DND-41 (cell line): ENCODE measurements around the gene AREL1.

Experiments
- ATAC-seq: fragments of 200-7000 bp; cut with Tn5 transposase; 3 replicates; pipeline ENCODE4 v1.9.1; 2021; ENCODE audit warnings: low read depth; ENCODE audit not compliant: insufficient read depth
- DNase-seq: peaks from one replicate; pipeline ENCODE4 v3.0.0-alpha.2; 2020
- H2AFZ ChIP-seq: 2 replicates; pipeline ENCODE4 v1.6.0; 2012; ENCODE audit warnings: low read depth, low read length
- H3K27ac ChIP-seq: 2 replicates; pipeline ENCODE4 v1.5.1; 2012; ENCODE audit warnings: low read length, inconsistent platforms
- H3K27me3 ChIP-seq: fragments of 200-600 bp; sonication (generic); 2 replicates; pipeline ENCODE4 v1.6.0; 2012; ENCODE audit warnings: low read length, mild to moderate bottlenecking, inconsistent platforms; ENCODE audit not compliant: insufficient read depth, poor library complexity
- H3K36me3 ChIP-seq: 2 replicates; pipeline ENCODE4 v1.5.1; 2012; ENCODE audit warnings: low read length, inconsistent platforms; ENCODE audit not compliant: insufficient read depth
- H3K4me1 ChIP-seq: 2 replicates; pipeline ENCODE4 v1.5.1; 2012; ENCODE audit warnings: mild to moderate bottlenecking, low read length; ENCODE audit not compliant: insufficient read depth
- H3K4me2 ChIP-seq: 2 replicates; pipeline ENCODE4 v1.6.0; 2012; ENCODE audit warnings: mild to moderate bottlenecking, moderate library complexity, low read length, inconsistent platforms; ENCODE audit not compliant: insufficient read depth
- H3K4me3 ChIP-seq, 2 experiments: fragments of 200-600 bp in 1 of 2; shearing (Covaris generic) in 1 of 2; 2 replicates each; pipeline ENCODE4 v1.5.1; 2012 to 2016; ENCODE audit warnings: inconsistent platforms in 2 of 2, low read length in 2 of 2, mild to moderate bottlenecking in 2 of 2, low read depth in 1 of 2, moderate library complexity in 1 of 2
- H3K79me2 ChIP-seq: 2 replicates; pipeline ENCODE4 v1.6.0; 2012; ENCODE audit warnings: low read length, inconsistent platforms; ENCODE audit not compliant: insufficient read depth
- H3K9ac ChIP-seq: 2 replicates; pipeline ENCODE4 v1.6.0; 2012; ENCODE audit warnings: low read depth, mild to moderate bottlenecking, inconsistent platforms, low read length, moderate library complexity
- H3K9me3 ChIP-seq: 2 replicates; pipeline ENCODE4 v1.5.1; 2012; ENCODE audit warnings: low read length, moderate library complexity, mild to moderate bottlenecking, inconsistent platforms; ENCODE audit not compliant: insufficient read depth, severe bottlenecking
- H4K20me1 ChIP-seq: 2 replicates; pipeline ENCODE4 v1.6.0; 2012; ENCODE audit warnings: low read length; ENCODE audit not compliant: insufficient read depth
- EZH2 ChIP-seq: IDR thresholded peaks from 3 replicates; pipeline ENCODE4 v1.6.1; 2012; ENCODE audit warnings: borderline replicate concordance, low read depth, mild to moderate bottlenecking, moderate library complexity, low read length, inconsistent platforms; ENCODE audit not compliant: severe bottlenecking
- TF ChIP-seq, protein P1 (sequence below): IDR thresholded peaks from 2 replicates; pipeline ENCODE4 v1.5.1; 2012; ENCODE audit warnings: borderline replicate concordance, low read length, moderate library complexity, mild to moderate bottlenecking; ENCODE audit not compliant: poor library complexity, severe bottlenecking; ENCODE audit errors: extremely low read depth

AREL1 gene

DNA sequence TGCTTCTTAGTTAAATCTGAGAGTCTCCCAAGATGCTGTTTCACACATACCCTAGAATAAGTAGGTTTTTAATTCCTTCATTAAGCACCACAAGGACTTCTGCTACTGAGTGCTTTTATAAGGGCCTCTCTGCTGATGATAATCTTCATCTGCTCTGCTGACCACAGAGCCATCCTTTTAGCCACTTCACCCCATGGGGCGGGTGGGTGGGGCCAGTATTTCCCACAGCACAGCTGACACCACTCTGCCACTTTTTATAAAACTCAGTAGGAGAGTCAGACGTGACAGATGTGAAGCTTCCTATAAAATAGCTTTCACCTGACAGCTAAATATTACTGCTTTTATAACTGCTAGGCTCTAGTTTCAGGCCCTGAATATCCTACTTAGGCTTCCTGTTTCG, 20.3 kb upstream of the AREL1 start:
- Histone ChIP-seq H3K4me1 (no peaks in the 10 kb centered on the region), H3K79me2 (peaks cover 4% of the 10 kb centered on the region; the same call in 1 of the 2 replicates), H4K20me1 (no peaks in the 10 kb centered on the region), H3K27ac (no peak overlapping the region), H3K4me2 (no peak overlapping the region), H3K36me3 (peaks cover 60% of the 10 kb centered on the region), H3K27me3 (no peaks in the 10 kb centered on the region), H3K9ac (no peak overlapping the region), H3K9me3 (no peaks in the 10 kb centered on the region), H3K4me3 (no peak overlapping the region), H2AFZ (no peak overlapping the region)
- ATAC-seq (no peak), DNase-seq (no peak)
- TF ChIP-seq, protein P1, sequence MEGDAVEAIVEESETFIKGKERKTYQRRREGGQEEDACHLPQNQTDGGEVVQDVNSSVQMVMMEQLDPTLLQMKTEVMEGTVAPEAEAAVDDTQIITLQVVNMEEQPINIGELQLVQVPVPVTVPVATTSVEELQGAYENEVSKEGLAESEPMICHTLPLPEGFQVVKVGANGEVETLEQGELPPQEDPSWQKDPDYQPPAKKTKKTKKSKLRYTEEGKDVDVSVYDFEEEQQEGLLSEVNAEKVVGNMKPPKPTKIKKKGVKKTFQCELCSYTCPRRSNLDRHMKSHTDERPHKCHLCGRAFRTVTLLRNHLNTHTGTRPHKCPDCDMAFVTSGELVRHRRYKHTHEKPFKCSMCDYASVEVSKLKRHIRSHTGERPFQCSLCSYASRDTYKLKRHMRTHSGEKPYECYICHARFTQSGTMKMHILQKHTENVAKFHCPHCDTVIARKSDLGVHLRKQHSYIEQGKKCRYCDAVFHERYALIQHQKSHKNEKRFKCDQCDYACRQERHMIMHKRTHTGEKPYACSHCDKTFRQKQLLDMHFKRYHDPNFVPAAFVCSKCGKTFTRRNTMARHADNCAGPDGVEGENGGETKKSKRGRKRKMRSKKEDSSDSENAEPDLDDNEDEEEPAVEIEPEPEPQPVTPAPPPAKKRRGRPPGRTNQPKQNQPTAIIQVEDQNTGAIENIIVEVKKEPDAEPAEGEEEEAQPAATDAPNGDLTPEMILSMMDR = no peak
- no peak for TF ChIP-seq EZH2

DNA sequence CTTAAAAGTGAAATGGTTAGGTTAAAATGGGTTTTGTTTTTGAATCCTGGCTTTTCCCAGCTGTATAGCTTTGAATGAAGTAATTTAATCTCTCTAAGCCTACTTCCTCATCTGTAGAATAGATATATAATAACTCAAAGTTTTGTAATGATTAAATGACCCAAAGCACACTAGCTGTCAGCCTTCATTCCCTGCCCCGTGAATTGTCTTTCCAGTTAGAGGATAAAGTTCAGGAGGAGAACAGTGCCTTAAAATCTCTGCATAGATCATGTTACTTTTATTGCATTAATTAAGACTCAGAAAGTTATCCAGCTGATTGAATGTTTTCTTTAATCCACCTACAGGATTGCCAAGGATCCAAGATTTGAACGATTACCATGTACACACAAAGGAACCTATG, 19.5 kb upstream of the AREL1 start:
- ATAC-seq (no peak), DNase-seq (no peak)
- H2AFZ ChIP-seq = no peak overlapping the region
- H3K79me2 ChIP-seq = peaks cover 4% of the 10 kb centered on the region; the same call in 1 of the 2 replicates
- no peaks in the 10 kb centered on the region for H3K27me3 ChIP-seq
- H3K4me3 ChIP-seq = no peak overlapping the region
- no peaks in the 10 kb centered on the region for H3K4me1 ChIP-seq
- no peak overlapping the region for H3K4me2 ChIP-seq
- no peak overlapping the region for H3K27ac ChIP-seq
- no peak overlapping the region for H3K9ac ChIP-seq
- no peaks in the 10 kb centered on the region for H4K20me1 ChIP-seq
- peaks cover 57% of the 10 kb centered on the region for H3K36me3 ChIP-seq
- no peaks in the 10 kb centered on the region for H3K9me3 ChIP-seq
- TF ChIP-seq, protein P1 = no peak
- TF ChIP-seq EZH2 = no peak

DNA sequence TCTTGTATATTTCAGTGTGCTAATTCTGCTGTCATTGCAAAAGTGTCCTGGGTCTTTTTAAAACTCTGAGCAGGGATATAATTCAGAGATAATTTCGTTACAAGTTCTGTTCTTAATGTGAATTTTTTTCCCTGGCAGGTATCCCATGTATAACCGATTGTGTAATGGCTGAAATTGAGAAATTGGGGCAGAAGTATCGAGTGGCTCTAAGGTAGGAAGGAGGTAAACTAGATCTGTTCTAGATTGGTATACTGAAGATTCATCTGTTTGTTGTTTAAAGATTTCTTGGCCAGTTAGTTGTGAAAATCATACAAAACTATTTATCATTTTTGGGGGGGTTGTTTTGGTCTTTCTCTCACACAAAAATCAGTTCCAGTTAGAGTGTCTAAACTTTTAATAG, 10.3 kb upstream of the AREL1 start:
- Histone ChIP-seq H3K4me2 (no peak overlapping the region), H4K20me1 (no peaks in the 10 kb centered on the region), H3K4me1 (no peaks in the 10 kb centered on the region), H3K27me3 (no peaks in the 10 kb centered on the region), H3K9me3 (no peaks in the 10 kb centered on the region), H3K4me3 (no peak overlapping the region), H3K27ac (no peak overlapping the region), H3K79me2 (no peaks in the 10 kb centered on the region), H3K9ac (no peak overlapping the region), H3K36me3 (peaks cover 44% of the 10 kb centered on the region), H2AFZ (no peak overlapping the region)
- no peak for DNase-seq
- no peak for ATAC-seq
- TF ChIP-seq, protein P1 = no peak
- TF ChIP-seq EZH2 = no peak

DNA sequence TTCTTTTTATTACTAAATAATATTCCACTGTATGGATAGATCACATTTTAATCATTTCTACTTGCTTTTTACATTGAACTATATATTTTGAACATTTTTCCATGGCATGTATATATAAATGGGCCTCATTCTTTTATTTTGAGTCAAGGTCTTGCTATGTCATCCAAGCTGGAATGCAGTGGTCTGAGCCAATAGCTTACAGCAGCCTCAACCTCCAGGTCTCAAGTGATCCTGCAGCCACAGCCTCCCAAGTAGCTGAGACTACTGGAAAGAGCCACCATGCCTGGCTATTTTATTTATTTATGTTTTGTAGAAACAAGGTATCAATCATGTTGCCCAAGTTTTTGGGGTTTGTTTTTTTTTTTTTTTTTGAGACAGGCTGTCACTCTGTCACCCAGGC, 7.6 kb upstream of the AREL1 start:
- no peak for DNase-seq
- H4K20me1 ChIP-seq = no peaks in the 10 kb centered on the region
- TF ChIP-seq, protein P1 = no peak
- no peak for TF ChIP-seq EZH2
- no peak overlapping the region for H2AFZ ChIP-seq
- H3K4me3 ChIP-seq = no peak overlapping the region
- H3K4me2 ChIP-seq = no peak overlapping the region
- no peak overlapping the region for H3K9ac ChIP-seq
- no peak overlapping the region for H3K27ac ChIP-seq
- no peaks in the 10 kb centered on the region for H3K79me2 ChIP-seq
- no peaks in the 10 kb centered on the region for H3K4me1 ChIP-seq
- H3K27me3 ChIP-seq = no peaks in the 10 kb centered on the region
- ATAC-seq = no peak
- peaks cover 62% of the 10 kb centered on the region for H3K36me3 ChIP-seq
- no peaks in the 10 kb centered on the region for H3K9me3 ChIP-seq
